HG03520 (cell line): ENCODE data around the gene NACC2.
"Not testable (repeated sequence)": the region's sequence is repeated elsewhere in the genome, so short reads cannot be mapped to it uniquely, and the experiment has no call there.

Experiments
- ATAC-seq: cut with Tn5 transposase; IDR thresholded peaks from one replicate; pipeline ENCODE4 v1.9.1; 2021; ENCODE audit warnings: mild to moderate bottlenecking, moderate library complexity; ENCODE audit not compliant: unreplicated experiment

Gene NACC2

DNA sequence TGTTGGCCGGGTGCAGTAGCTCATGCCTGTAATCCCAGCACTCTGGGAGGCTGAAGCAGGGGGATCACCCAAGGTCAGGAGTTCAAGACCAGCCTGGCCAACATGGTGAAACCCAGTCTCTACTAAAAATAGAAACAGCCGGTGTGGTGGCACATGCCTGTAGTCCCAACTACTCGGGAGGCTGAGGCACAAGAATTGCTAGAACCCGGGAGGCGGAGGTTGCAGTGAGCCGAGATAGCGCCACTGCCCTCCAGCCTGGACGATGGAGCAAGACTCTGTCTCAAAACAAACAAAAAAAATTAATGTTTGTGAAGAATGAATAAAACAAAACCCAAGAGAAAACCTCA is 68.2 kb downstream of the NACC2 start:
- not testable (repeated sequence) for ATAC-seq

DNA sequence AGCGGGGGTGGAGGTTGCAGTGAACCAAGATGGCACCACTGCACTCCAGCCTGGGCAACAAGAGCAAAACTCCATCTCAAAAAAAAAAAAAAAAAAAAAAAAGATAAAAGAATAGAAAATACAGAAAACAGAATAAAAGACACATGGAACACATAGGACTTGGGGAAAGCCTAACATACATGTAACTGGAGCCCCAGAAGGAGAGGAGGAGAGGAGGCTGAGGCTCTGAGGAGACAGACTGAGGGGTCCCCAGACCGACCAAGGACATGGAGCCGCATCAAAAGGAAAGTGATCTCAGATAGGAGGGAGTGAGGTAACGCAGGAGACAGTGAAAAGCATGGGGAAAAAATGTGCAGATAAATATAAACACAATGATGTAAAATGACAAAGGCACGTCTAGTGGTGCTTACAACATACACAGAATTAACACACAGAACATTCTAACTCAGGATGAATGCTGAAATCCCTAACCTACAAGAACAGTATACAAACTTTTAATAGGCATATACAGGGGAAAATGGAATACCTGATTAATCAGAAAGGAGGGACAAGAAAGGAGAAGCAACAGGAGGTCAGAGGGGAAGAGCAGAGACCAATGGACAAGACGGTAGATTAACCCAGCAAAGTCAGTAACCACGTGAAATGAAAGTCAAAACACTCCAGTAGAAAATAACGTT is 68.7 kb downstream of the NACC2 start:
- ATAC-seq, result no peak

DNA sequence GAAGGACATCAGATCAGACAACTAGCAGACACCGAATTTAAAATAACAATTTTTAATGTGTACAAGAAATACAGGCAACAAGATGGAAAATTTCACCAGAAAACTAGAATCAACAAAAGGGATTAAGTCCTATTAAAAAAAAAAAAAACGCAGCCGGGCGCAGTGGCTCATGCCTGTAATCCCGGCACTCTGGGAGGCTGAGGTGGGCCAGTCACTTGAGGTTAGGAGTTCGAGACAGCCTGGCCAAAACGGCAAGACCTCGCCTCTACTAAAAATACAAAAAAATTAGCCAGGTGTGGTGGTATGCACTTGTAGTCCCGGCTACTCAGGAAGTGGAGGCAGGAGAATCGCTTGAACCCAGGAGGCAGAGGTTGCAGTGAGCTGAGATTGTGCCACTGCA is 69.6 kb downstream of the NACC2 start:
- no peak for ATAC-seq

DNA sequence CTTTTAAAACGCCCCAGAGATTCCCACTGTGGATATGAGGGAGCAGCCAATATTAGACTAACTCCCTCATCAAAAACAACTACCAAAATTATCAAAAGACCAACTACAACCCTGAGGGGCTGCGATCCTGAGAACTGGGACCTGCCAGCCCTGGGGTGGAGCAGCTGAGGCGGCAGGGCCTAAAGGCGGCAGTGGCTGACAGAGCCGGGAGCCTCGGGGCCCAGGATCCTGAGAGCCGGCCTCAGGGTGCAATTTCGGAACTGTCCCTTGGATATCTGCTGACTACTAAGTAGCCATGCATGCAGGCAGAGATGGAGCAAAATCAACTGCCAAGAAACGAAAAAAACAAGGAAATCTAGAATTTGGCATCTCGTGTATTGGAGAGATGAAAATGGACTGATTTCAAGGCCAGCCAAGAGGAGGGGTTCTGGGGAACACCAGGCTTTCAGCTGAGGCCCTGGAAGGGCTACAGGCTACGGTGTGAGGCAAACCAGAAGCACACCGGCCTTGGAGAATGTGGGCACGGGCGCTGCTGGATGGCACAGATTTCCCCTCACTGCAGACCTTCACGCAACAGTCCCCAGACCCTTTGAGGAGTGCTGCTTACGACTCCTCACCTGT is 70.3 kb downstream of the NACC2 start:
- ATAC-seq, result no peak

DNA sequence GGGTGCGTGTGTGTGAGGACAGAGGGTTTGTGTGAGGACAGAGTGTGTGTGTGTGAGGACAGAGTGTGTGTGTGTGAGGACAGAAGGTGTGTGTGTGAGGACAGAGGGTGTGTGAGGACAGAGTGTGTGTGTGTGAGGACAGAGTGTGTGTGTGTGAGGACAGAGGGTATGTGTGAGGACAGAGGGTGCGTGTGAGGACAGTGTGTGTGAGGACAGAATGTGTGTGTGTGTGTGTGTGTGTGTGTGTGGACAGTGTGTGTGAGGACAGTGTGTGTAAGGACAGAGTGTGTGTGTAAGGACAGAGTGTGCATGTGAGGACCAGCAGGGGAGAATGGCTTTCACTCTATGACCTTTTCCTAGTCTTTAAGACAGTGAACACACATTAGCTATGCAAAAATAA is 70.8 kb downstream of the NACC2 start:
- no peak for ATAC-seq

DNA sequence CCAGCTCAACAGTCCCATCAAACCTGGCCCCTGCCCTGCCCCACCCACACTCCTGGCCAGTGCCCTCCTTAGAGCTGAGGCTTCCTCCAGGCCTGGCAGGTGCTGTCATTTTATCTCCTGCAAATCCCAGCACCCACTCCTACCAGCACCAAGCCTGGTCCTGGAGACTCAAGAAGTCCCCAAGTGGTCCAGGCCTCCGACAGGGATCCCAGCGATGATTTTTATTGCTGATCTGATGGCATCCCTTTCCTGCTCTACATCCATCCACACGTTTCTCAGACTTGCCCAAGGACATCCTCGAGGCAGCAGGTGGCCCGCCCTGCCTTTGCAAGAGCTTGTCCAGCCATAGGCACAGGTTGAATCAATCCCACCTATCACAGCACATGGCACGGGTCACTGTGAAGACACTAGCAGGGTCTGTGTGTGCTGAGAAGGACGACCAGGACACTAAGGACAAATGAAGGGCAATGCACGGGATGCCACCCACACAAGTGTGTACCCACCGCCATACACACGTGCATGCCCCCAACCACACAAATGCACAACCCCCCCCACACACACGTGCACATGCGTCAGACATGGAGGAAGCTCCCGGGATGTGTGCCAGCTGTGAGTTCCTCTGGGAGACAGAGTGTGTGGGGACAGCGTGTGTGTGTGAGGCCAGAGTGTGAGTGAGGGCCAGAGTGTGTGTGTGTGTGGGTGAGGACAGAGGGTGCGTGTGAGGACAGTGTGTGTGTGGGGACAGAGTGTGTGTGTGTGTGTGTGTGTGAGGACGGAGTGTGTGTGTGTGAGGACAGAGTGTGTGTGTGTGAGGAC is 71.5 kb downstream of the NACC2 start:
- no peak for ATAC-seq

DNA sequence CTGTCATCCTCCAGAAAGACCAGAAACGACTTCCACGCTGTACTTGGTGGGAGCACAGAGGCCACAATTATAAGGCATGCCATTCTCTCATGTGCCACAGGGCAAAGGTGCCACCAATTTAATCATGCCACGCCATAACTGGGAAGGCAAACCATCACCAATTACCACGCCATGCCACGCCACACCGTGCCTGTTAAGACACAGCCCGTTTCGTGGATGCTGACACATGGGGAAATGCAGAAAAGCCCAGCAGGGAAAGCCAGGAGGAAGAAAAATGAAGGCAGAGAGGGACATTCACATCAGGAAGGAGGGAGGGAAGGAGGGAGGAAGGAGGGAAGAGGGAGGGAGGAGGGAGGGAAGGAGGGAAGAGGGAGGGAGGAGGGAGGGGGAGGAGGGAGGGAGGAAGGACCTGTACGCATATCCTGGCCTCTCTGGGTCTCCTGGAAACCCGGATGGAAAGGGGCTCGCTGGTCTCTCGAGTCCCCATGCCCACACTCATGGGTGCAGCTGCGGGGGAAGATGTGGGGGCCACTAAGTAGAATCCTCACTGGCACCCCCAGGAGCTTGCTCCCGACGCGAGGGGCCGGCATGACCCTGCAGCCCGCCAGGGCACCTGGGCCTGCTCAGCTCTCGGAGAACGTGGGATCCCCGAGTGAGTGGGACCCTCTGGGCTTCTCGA is 72.2 kb downstream of the NACC2 start:
- no peak for ATAC-seq

DNA sequence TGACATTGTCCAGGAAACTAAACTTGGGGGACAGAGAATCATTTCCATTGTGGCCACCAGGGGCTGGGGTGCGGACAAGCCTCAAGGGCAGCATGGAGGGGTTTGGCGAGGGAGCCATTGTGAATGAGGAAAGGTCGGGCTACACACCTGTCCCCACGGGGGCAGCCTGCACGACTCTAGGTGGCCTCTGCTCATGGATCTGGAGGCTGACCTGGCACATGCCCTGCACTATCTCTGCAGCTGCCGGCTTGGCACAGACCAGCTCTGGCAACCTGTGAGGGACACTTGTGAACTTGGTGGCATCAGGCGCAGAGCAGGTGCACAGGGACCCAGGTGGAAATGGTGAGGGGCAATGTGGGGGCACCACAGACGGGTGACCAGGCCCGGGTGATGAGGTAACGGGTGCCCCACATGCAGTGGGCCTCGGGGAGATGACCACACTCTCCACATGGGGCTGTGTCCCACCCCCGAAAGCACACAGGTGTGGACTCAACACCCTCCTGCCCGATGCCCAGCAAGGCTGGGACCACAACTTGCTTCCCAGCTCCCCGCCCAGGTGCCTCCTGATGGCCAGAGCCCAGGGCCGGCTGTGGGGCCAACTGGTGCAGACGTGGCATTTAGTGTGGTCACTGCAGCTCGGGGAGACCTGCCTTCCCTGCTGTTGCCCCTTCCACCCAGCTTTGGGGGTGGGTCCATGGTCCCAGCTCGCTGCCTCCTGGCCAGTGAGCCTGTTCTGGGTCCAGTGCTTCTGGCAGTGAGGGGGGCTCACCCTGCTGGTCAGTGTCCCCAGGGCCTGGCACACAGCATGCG is 73.0 kb downstream of the NACC2 start:
- ATAC-seq, result no peak

DNA sequence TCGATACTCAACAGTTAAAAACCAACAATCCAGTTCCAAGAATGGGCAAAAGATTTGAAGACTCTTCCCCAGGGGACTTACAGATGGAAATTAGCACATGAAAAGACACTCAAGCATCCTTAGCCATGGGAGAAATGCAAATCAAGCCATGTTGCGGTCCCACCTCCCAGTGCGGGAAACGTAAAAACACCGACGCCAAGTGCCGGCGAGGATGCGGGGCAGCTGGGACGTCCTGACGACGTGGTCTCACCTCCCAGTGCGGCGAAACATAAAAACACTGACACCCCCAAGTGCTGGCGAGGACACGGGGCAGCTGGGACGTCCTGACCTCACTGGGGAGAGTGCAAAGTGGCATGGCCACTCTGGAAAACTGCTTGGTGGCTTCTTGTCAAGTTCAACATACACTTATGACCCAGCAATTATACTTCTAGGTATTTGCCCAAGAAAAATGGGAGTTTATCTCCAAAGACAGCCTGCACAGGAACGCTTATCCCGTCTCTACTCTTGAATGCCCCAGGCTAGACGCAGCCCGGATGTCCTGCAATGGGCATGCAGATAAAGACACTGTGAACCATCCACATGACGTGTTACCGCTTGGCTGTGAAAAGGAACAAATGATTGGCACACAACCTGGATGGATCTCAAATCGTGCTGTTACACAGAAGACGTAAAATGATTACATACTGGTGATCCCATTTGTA is 73.8 kb downstream of the NACC2 start:
- no peak for ATAC-seq

DNA sequence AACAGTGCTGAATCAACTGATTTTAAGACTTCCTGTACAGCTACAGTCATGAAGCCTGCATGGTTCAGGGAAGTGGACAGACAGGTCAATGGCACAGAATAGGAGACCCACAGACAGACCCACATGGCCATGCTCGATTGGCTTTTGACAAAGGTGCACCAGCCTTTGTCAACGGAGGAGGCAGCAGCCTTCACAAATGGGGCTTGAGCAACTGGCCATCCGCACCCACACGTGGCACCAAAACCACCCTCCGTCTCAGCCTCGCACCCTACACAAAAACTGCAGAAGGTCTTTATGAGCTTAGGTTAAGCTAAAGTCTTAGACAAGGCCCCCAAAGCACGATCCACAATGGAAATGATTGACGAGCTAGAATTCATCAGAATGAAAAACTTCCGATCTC is 74.4 kb downstream of the NACC2 start:
- ATAC-seq, result no peak

DNA sequence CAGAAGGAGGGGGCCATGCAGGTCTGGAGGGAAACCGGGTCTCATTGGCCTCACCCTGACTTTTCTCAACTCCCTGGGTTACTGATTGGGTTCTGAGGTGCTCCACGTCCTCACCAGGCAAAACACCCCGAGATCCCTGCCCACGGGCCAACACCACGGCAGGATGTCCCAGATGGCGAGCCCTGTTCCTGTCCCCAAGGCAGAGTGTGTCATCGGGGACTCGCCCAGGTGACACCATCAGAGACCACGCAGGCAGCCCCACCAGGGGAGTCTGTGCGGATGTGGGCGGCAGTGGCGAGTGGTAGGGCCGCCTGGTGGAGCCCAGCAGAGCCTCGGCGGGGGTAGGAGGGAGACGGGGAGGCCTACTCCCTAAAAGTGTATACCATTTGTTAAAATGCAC is 74.9 kb downstream of the NACC2 start:
- no peak for ATAC-seq

DNA sequence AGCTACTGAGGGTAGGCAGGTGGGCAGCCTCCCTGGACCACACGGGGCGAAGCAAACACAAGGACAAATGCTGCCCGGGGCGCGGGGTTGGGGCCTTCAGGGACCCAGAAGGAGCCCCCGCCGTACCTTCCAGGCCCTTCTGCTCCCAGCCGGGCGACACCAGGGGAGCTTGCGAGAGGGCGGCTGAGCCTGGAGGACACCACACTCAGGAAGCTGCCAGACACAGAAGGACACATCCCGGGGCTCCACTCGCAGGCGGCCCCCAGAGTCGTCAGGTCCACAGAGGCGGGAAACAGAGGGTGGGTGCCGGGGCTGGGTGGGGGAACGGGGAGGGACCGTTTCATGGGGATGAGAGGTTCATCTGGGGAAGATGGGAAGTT is 75.4 kb downstream of the NACC2 start:
- no peak for ATAC-seq

DNA sequence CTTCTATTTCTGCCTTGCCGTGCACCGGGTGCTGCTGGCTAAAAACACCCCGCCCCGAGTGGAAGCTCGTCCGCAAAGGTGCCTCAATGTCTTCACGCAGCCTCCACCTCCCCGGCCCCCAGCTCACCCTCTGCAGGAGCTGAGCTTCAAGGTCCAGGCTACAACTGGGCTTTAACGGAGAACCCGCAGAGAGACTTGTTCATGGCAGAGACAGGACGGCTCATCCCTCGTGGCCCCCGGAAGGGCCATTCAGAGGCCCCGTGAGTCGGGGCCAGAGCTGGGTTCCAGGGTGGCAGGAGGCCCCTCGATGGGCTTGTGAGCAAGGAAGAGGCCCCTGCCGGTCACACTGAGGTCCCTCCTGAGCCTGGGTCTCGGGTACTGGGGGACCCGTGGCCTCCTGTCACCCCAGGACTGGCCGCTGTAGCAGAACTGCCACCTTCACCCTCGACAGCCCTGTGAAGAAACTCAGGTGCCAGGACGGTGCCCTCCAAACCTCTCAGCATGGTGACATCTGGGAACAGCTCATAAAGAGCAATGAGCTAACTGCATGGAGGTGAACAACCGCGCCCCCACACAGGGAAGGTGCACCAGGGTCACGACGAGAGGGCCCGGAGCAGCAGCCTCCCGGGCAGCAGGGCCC is 75.9 kb downstream of the NACC2 start:
- no peak for ATAC-seq

DNA sequence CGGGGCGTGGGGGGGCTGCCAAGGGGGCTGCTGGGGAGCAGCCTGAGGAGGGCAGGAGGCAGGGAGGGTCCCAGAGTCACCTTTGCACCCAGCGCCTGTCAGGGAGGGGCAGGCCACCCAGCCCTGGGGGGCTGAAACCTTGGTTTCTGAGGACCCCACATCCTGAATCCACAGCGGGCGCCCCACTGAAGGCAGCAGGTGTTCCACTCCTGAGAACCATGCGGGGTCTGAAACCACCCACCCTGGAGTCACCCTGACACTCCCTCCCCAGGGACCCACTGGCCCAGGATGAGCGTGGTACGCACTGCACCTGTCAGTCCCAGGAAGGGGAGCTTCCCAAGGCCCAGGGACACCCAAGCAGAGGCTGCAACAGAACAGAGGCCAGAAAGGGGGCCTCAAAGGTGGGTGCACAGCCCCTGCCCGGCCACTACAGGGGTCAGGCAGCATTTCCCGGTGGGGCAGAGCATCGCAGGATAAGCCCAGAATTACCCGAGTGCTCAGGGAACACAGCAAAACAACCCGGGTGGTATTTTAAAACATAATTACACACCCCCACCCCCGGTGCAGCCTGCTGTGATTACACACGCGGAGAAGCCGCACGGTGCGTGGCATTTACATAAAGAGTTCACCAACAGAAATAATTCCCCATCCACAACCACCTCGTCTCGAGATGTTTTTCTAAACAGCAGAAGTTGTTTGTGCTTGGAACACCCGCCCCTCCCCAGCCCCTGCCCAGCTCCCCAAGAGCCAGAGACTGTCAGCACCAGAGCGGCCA is 76.6 kb downstream of the NACC2 start:
- no peak for ATAC-seq

DNA sequence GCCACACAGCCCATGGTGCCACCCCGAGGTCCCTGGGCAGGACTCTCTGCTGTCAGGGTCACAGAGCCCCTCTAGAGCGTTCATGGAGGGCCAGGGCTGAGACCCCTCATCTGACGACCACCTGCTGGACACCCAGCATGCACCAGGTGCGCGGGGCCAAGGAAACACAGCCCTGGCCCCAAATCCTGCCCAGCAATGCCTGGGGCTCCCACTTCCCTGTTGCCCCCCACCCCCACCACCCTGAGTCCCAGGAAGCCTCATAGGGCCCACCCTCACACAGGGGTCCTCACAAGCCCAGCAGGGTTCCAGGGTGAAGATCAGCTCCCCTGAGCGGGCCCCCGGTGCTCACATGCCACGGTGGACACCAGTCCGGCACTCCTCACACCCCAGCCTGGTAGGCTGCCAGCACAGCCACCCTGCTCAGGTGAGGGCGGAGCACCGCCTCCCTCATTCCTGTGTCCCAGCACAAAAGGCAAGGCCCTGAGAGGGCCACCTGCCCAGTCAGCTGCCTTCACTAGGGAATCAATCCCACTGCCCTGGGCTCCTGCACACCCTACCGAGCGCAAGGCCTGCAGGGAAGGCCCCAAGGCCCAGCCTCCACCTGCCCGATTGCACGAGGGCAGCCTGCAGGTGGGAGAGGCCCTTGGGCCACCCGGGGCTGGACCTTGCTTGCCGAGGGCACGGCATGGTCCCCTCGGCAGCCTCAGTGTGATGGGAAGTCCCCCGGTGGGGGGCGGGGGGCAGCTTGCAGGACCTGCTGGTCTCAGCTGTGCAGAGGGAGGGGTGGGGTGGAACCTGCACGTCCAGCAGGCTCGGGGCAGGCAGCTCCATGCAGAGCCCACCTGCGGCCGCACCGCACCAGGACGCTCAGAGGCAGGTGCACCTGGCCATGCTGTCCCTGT is 77.5 kb downstream of the NACC2 start:
- ATAC-seq, result no peak

DNA sequence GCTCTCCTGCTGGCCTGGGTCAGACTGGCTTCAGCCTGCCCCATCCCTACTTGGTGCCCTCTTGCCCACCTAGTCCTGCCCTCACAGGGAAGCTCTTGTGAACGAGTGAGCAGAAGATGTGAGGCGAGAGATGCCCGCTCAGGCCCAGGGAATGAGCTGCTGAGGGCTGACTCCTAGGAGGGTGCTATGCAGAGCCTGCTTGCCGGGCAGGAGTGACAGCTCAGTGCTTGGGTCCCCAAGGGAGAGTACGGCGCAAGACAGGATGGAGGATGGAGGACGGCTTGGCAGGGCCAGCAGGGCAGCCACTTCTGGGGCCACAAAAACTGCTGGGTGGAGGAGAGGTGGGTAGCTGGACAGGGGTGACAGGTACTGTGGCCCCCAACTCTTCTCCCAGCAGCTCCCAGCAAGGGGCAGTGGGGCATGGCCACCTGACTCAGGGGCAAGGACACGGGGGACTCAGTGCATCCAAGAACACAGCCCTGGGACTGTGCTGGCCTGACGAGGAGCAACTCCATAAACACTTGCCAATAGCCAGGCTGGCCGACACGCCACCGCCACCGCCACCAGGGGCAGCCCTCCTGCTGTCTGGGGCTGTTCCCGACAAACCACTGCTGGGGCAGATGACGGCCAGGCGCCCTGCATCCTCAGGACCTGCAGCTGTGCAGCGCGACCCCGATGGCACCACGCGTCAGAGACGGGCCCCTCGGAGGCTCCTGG is 78.4 kb downstream of the NACC2 start:
- no peak for ATAC-seq
